ENCODE measurements around the gene PGLYRP2.

- TF ChIP-seq POLR2AphosphoS5 (IDR thresholded peaks at IDR 0.05) (no peak), CTCF (IDR thresholded peaks at IDR 0.05) (no peak)
Measured at GRCh38 chr19:15457701-15458484, 21.4 kb downstream of the PGLYRP2 start.

Data from prostate gland (tissue), 2 donors.